ENCODE results near the gene SMIM45.

SMIM45 gene

DNA sequence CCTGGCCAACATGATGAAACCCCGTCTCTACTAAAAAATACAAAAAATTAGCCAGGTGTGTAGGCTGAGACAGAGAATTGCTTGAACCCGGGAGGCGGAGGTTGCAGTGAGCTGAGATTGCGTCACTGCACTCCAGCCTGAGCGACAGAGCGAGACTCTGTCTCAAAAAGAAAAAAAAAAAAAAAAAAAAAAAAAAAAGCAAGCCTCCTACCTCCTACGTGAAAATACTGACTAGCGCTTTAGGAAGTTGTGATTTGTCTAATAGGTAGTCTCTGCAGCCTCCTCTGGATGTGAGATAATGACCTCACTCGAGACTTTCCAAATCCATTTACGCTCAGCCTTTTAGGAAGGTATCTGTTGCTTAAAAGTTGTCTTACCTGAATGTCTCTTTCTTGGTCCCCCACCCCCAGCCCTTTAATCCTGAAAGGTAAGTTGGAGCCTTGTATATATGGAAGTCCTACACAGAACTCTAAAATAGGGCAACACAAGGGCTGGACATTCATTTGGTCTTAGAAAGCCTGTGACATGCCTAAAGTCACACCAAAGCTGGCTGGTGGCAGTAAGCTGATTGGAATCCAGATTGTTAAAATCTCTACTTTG is 22.8 kb downstream of the SMIM45 start:
- DNase-seq: no peak

DNA sequence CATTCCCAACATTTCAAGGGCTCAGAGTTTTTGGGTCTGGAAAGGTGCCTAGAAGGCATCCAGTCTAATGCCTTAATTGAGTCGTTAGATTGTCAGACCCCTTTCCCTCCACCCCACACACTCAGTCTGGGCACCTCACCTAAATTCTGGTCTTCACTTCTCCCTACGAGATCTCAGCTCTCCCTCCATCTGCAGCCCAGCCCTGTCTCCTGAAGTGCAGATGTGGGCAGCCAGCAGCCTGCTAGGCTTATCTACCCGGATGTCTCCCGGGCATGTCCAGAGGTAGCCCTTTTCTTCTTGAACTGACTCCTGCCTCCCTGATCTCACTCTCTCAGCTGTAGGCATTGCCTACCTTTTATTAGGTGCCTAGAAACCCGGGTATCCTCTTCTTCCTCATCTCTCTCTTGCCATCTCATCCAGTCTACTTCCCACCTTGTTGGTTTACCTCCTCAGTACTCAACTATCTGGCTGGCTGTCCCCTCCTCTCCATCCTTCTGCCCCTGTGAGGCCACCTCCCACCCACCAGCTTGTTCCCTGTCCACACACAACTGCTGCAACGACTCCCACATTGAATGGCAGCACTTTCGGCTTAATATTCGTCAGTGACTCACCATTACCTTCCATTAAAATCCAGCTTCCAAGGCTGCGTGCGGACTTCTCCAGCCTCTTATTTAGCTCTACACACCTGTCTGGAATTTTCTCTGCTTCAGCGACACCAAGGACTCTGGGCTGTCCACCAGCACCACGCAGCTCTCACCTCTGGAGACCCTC is 23.5 kb downstream of the SMIM45 start:
- no peak for DNase-seq

GRCh38 chr22:41976070-41976901 is 24.3 kb downstream of the SMIM45 start:
- no peak for DNase-seq

DNA sequence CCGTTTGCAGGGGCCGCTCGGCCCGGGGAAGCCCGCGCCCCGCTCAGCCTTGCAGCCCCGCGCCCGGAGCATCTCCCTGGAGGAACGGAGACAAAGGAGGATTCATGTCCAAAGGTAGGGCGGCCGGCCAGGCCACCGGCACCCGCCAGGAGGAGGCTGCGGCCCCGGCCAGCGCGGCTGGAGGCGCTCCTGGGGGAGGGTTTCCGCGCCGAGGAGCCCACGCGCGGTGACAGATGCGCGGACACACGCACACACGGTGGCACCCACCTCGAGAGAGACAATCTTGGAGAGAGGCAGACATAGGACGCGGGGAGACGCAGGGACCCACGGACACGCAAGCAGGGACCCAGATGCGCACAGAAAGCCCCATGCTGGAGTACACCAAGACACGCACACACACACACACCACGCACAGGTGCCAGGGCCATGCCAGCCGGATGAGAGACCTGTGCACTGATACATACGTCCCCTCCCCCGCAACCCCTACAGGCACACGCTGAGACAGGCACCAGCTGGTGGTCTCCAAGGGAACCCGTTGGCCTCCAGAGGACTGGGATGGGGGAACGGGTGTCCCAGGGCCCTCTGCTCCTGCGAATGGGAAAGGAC is 25.1 kb downstream of the SMIM45 start:
- DNase-seq: no peak

DNA sequence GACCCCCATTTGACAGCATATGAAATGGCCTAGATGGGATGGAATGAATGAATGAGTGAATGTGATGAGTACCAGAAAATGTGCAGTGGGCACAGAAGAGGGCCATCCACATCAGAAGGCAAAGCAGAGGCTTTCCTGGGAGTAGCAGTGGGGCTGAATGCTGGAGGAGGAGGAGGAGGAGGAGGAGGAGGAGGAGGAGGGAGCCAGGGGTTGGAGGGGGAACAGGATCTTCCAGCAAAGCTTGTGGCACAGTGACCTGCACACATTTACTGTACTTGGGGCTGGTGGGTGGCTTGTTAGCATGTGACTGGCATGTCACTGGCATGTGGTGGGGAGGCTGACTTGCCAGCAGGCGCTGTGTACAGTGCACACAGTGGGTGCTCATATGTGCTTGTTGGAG is 26.8 kb downstream of the SMIM45 start:
- no peak for DNase-seq

DNA sequence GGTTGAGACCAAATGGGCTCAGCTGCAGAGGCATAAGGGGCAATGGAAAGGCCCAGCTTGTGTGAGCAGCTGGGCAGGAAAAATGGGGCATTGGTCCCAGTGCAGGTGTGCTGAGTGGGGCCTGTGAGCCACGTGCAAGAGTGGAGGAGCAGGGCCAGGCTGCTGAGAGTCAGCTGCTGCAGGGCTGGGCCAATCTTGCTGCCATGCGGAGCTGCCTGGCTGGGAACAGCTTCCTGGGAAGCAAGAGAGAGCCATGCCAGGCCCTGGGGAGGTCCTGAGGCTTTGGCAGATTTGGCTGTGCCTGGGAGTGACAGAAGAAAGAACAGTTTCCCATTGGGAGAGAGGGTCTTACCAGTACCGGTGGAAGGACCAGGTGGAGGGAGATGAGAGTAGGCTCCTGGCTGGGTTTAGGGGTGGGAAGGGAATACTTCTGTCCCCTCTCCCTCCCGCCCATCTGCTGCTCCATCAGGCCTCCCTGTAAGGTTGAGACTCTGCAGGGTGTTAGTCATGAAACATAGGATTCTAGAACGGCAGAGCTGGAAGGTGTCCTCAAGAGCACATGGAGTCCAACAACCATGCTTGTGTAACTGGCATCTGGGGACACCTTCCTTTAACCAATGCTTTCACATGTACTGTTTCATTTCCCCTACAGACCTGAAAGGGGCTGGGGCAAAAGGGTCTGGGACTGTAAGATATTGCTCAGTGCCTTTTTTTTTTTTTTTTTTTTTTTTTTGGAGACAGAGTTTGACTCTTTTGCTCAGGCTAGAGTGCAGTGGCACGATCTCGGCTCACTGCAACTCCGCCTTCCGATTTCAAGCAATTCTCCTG is 27.7 kb downstream of the SMIM45 start:
- no peak for DNase-seq

- DNase-seq: no peak
These were observed 30.9 kb downstream of the SMIM45 start for GRCh38 chr22:41982865-41983264.

DNA sequence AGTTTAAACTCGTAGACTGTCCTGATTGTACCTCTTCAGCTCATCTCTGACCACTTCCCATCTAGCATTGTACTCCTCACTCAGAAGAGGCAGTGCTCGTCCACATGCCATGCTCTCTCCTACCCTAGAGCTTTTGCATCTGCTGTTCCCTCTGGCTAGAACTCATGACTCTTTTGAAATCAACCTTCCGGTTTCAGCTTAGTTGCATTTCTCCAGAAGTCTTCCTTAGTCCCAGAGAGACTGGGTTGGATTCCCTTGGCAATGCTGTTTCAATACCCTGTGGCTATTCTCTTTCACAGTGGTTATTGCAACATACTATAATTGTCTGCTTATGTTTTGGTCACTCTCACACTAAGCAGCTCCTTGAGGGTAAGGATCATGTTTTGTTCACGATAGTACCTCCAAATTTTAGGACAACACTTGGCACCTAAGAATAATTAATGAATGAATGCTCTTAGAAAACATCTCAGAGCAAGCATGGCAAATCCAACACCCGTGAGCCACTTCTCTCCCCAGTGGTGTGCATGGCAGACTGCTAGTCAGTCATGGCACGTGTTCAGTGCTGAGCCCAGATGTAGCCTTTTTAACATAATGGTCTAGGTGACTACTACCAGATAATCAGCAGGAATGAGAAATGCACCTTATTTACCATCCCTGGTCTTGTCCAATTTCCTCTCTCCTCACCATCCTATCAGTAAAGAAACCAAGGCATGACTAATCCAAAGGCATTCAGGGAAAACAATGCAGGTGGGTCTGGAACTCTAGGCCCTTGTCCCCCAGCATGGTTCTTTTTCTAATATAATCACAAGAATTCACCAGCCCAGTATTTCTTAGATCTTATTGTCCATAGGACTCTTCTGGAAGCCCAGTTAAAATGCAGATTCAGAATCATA is 31.8 kb downstream of the SMIM45 start:
- DNase-seq: no peak

GRCh38 chr22:41987276-41987675 is 35.3 kb downstream of the SMIM45 start:
- DNase-seq: no peak

- no peak for DNase-seq
These were observed 37.3 kb downstream of the SMIM45 start for GRCh38 chr22:41989246-41989645.

GRCh38 chr22:41991111-41991510 is 39.2 kb downstream of the SMIM45 start:
- no peak for DNase-seq

DNA sequence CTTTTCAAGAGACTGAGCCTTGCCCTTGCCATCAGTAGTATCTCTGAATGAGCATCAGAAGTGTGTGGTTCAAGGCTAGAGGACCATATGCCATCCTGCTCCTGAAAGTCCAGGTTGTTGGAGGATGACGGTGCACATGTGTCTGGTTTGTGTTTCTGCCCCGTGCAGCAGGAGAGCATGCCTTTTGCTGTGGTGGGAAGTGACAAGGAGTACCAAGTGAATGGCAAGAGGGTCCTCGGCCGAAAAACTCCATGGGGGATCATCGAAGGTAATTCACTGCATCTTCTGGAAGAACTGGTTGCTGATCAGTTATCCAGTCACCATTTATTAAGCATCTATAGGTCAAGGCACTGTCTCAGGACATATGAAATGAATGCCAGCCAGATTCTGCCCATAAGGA is 40.5 kb downstream of the SMIM45 start:
- DNase-seq: no peak

- DNase-seq: no peak
These were observed 43.3 kb downstream of the SMIM45 start for GRCh38 chr22:41995211-41995610.

DNA sequence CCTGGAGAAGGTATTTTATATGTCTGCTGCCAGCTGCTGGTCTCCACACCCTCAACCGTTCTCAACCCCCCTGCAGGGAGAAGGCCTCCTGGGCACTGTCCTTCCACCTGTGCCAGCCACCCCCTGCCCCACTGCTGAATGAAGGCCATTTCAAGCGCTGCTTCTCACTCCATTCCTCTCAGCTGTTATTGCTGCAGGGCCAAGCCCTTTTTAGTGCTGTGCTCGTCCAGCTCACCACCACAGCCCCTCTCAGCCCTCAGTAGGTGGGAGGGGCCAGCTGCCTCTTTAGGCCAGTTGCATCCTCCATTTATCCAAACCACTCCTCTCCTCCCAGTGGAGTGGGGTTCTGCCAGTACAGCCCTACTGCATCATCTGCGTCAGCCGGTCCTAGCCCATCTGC is 44.9 kb downstream of the SMIM45 start:
- no peak for DNase-seq

GRCh38 chr22:41998361-41999261 is 46.7 kb downstream of the SMIM45 start, which contains the start of gene WBP2NL:
Gene WBP2NL (plus strand): TSS chr22:41998788. CDS start chr22:41998819, 31 bp downstream.
- DNase-seq: no peak

GRCh38 chr22:42000466-42000865 is 48.5 kb downstream of the SMIM45 start:
- DNase-seq: no peak

DNA sequence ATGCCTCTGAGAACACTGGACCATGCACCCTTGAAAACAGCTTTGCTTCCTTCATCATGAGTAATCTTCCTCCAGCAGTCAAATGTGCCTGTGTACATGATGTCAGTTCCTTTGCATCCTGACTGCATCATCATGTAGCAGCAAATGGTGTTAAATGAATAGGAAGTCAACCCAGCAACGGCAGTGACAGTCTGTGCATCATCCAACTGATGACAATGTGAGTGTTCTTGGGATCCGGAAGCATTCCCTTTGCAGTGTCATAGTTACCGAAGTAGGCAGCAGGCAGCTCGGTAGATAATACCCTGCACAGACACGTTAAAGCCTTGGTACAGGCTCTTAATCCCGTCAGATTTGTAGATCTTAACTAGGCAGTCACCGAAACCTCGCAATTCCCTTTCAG is 49.2 kb downstream of the SMIM45 start:
- no peak for DNase-seq

DNA sequence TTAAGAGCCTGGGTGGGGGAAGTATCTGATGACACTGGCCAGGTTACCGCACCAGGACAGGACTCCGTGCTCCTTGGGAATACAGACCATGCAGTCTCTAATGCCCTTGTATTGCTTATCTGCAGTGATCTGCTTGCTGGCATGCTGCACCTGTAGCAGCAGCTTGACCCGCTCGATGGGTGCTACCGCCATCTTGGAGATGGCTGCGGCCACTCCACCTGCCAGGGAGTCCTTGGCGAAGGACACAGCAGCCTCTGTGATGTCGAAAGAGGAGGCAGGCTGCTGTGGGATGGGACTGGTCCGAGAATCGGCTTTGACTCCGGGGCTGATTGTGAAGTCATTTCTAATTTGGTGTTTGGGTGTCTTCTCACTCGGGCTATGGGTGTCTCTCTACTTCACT is 49.8 kb downstream of the SMIM45 start:
- DNase-seq: no peak

DNA sequence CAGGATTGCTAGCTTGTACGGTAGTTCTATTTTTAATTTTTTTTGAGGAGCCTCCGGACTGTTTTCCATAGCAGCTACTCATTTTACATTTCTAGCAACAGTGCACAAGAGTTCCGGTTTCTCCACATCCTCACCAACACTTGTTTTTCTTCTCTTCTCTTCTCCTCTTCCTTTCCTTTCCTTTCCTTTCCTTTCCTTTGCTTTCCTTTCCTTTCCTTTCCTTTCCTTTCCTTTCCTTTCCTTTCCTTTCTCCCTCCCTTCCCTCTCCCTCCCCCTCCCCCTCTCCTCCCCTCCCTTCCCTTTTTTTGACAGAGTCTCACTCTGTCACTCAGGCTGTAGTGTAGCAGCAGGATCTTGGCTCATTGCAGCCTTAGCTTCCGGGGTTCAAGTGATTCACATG is 56.0 kb downstream of the SMIM45 start:
- DNase-seq: no peak
